PC-3 (cell line): Measurements from ENCODE around the gene GMDS.

ENCODE experiments used
- CTCF ChIP-seq: fragments of 300-600 bp; sonication (generic); conservative IDR thresholded peaks from 2 replicates; pipeline ENCODE4 v1.5.1; 2017; ENCODE audit warnings: antibody characterized with exemption, low read depth, mild to moderate bottlenecking, low read length
- EZH2 ChIP-seq: fragments of 300-600 bp; sonication (generic); IDR thresholded peaks from one replicate; pipeline ENCODE4 v1.6.1; 2017; ENCODE audit warnings: antibody characterized with exemption, mild to moderate bottlenecking, low read length; ENCODE audit not compliant: unreplicated experiment
- EZH2phosphoT487 ChIP-seq: fragments of 300-600 bp; sonication (generic); IDR thresholded peaks from 2 replicates; pipeline ENCODE4 v1.6.1; 2018; ENCODE audit warnings: mild to moderate bottlenecking, antibody characterized with exemption, low read length, borderline replicate concordance

GRCh38 chr6:2055143-2055542, 190.3 kb downstream of the GMDS start:
- TF ChIP-seq EZH2phosphoT487 = no peak
- no peak for TF ChIP-seq CTCF
- no peak for TF ChIP-seq EZH2
